Neural progenitor cell (in vitro differentiated cells): ENCODE data around the gene CIROP. TPM values are rescaled to one million over a fixed set of nuclear protein-coding genes. Genes with fewer than 3 reads are reported as not detected.

Source experiments
- DNase-seq: peaks from one replicate; pipeline ENCODE4 v3.0.0-alpha.2; 2016; ENCODE audit warnings: low spot score
- H2AFZ ChIP-seq: fragments of 200-600 bp; sonication (generic); replicated peaks from 2 replicates; pipeline ENCODE4 v1.6.1; 2016; ENCODE audit warnings: antibody characterized with exemption
- H3F3A ChIP-seq: fragments of 200-600 bp; sonication (generic); 2 replicates; pipeline ENCODE4 v1.6.1; 2016; ENCODE audit warnings: antibody characterized with exemption, low read depth
- H3K27ac ChIP-seq: fragments of 200-600 bp; sonication (generic); 2 replicates; pipeline ENCODE4 v1.5.1; 2016; ENCODE audit warnings: mild to moderate bottlenecking
- H3K27me3 ChIP-seq: fragments of 200-600 bp; sonication (generic); 2 replicates; pipeline ENCODE4 v1.6.1; 2016; ENCODE audit warnings: mild to moderate bottlenecking, moderate library complexity
- H3K36me3 ChIP-seq: fragments of 200-600 bp; sonication (generic); 2 replicates; pipeline ENCODE4 v1.5.1; 2016
- H3K4me1 ChIP-seq: fragments of 200-600 bp; sonication (generic); 2 replicates; pipeline ENCODE4 v1.6.1; 2016; ENCODE audit warnings: mixed run types
- H3K4me2 ChIP-seq: fragments of 200-600 bp; sonication (generic); 2 replicates; pipeline ENCODE4 v1.6.1; 2016
- H3K4me3 ChIP-seq: fragments of 200-600 bp; sonication (generic); 2 replicates; pipeline ENCODE4 v1.5.1; 2016
- H3K79me2 ChIP-seq: fragments of 200-600 bp; sonication (generic); 2 replicates; pipeline ENCODE4 v1.6.1; 2016; ENCODE audit warnings: low read depth
- H3K9ac ChIP-seq: fragments of 200-600 bp; sonication (generic); 2 replicates; pipeline ENCODE4 v1.6.1; 2016
- H3K9me3 ChIP-seq: fragments of 200-600 bp; sonication (generic); 2 replicates; pipeline ENCODE4 v1.5.1; 2016; ENCODE audit warnings: low read depth
- H4K20me1 ChIP-seq: fragments of 200-600 bp; sonication (generic); 2 replicates; pipeline ENCODE4 v1.6.1; 2016; ENCODE audit warnings: low read depth
- H3K27ac Mint-ChIP-seq: 3 replicates; pipeline ENCODE4 v1.8.0; 2021; ENCODE audit warnings: mixed read lengths
- H3K27me3 Mint-ChIP-seq: 2 replicates; pipeline ENCODE4 v1.8.0; 2022; ENCODE audit warnings: low read depth, mild to moderate bottlenecking, inconsistent platforms, moderate library complexity, mixed read lengths; ENCODE audit not compliant: insufficient read depth
- H3K36me3 Mint-ChIP-seq: 3 replicates; pipeline ENCODE4 v1.8.0; 2021; ENCODE audit warnings: mixed read lengths
- H3K4me1 Mint-ChIP-seq: 3 replicates; pipeline ENCODE4 v1.8.0; 2021; ENCODE audit warnings: mixed read lengths
- H3K4me3 Mint-ChIP-seq: 3 replicates; pipeline ENCODE4 v1.8.0; 2021; ENCODE audit warnings: mild to moderate bottlenecking, moderate library complexity, mixed read lengths
- H3K9me3 Mint-ChIP-seq: 3 replicates; pipeline ENCODE4 v1.8.0; 2020; ENCODE audit warnings: mixed read lengths
- EZH2 ChIP-seq: fragments of 200-600 bp; sonication (generic); IDR thresholded peaks from 2 replicates; pipeline ENCODE4 v1.6.1; 2017; ENCODE audit warnings: antibody characterized with exemption, mild to moderate bottlenecking, moderate library complexity
- EZH2phosphoT487 ChIP-seq: fragments of 200-600 bp; sonication (generic); IDR thresholded peaks from 2 replicates; pipeline ENCODE4 v1.6.1; 2017; ENCODE audit warnings: antibody characterized with exemption
- total RNA-seq: library from RNA; depleted of rRNA; stranded (reverse); fragments of >200 nt; gene quantifications from 2 replicates; pipeline ENCODE4 v1.2.3, GENCODE V29; 2015; ENCODE audit warnings: low replicate concordance
- TF ChIP-seq, protein P1 (sequence below): fragments of 200-600 bp; sonication (generic); IDR thresholded peaks from 2 replicates; pipeline ENCODE4 v1.5.1; 2017; ENCODE audit warnings: antibody characterized with exemption, mild to moderate bottlenecking

CIROP gene
- total RNA-seq, 1 donor from 2014 or later, result 0.06 TPM

DNA sequence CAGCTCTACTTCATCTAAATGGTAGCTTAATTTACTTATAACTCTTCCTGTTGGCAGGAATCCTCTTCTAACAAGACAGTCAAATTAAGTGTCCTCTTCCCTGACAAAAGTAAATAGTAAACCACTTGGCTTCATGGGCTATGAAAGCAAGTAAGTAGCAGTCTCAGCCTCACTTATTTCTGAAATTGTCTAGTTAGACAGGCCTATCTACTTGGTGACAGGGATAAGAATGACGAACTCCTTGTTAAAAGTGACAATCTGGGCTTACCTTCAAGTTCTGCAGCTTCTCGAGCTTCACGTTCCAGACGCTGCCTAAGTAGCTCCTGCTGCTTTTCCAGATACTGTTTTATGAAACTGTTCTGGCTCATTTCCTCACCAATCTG, 14.5 kb downstream of the CIROP start:
- Mint-ChIP-seq H3K9me3 (no peaks in the 10 kb centered on the region), H3K27me3 (no peaks in the 10 kb centered on the region), H3K4me3 (no peak overlapping the region), H3K36me3 (peaks cover 21% of the 10 kb centered on the region), H3K4me1 (peaks cover 8% of the 10 kb centered on the region), H3K27ac (no peak overlapping the region)
- Histone ChIP-seq H3K4me1 (peaks cover 14% of the 10 kb centered on the region), H3K4me2 (no peak overlapping the region), H3K27me3 (no peaks in the 10 kb centered on the region), H3K9me3 (no peaks in the 10 kb centered on the region), H3K9ac (no peak overlapping the region), H3K79me2 (peaks cover 77% of the 10 kb centered on the region), H3K4me3 (no peak overlapping the region), H3K36me3 (peaks cover 41% of the 10 kb centered on the region), H3K27ac (no peak overlapping the region), H4K20me1 (peaks cover 64% of the 10 kb centered on the region), H3F3A (peaks cover 31% of the 10 kb centered on the region), H2AFZ (no peak overlapping the region)
- DNase-seq, result no peak
- TF ChIP-seq, protein P1, sequence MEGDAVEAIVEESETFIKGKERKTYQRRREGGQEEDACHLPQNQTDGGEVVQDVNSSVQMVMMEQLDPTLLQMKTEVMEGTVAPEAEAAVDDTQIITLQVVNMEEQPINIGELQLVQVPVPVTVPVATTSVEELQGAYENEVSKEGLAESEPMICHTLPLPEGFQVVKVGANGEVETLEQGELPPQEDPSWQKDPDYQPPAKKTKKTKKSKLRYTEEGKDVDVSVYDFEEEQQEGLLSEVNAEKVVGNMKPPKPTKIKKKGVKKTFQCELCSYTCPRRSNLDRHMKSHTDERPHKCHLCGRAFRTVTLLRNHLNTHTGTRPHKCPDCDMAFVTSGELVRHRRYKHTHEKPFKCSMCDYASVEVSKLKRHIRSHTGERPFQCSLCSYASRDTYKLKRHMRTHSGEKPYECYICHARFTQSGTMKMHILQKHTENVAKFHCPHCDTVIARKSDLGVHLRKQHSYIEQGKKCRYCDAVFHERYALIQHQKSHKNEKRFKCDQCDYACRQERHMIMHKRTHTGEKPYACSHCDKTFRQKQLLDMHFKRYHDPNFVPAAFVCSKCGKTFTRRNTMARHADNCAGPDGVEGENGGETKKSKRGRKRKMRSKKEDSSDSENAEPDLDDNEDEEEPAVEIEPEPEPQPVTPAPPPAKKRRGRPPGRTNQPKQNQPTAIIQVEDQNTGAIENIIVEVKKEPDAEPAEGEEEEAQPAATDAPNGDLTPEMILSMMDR, result no peak
- no peak for TF ChIP-seq EZH2phosphoT487
- no peak for TF ChIP-seq EZH2

DNA sequence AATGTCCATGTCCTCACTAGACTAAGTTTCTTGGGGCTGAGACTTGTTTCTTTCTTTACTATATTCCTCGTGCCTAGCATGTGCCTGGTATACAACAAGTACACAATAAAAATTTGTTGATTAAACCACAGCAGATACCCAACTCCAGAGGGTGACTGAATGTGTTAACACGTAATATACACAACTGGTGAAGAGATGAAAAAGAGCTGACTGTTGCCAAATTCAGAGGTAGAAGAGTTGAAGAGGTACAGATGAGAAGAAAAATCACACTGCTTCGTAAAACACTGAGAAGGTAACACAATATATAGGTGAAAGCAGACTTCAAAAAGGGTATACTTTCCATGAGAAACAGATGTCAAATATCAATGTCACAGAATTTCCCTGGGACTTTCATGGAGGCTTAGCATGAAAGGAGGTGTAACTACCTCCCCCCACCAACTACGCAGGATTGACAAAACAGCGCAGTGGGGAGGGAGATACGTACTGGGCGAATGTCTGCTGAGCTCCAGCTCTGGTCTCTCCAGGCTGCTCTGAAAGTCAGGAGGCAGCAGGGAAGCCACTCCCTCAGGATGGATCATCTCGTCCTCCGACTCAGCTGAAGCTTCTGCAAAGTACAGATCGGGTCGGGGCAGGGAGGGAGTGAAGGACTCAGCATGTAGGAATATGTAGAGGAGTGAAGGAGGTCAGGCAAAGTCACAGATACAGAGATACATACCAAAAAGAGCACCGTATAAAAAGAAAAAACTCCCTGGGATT, 15.1 kb downstream of the CIROP start:
- Mint-ChIP-seq H3K4me3 (no peak overlapping the region), H3K9me3 (no peaks in the 10 kb centered on the region), H3K27ac (no peak overlapping the region), H3K27me3 (no peaks in the 10 kb centered on the region), H3K36me3 (peaks cover 23% of the 10 kb centered on the region), H3K4me1 (peaks cover 8% of the 10 kb centered on the region)
- Histone ChIP-seq H3K27ac (no peak overlapping the region), H3K4me1 (peaks cover 14% of the 10 kb centered on the region), H3F3A (peaks cover 30% of the 10 kb centered on the region), H3K79me2 (peaks cover 79% of the 10 kb centered on the region), H3K9me3 (no peaks in the 10 kb centered on the region), H3K27me3 (no peaks in the 10 kb centered on the region), H3K4me3 (no peak overlapping the region), H3K36me3 (peaks cover 44% of the 10 kb centered on the region), H2AFZ (no peak overlapping the region), H3K9ac (no peak overlapping the region), H3K4me2 (no peak overlapping the region), H4K20me1 (peaks cover 70% of the 10 kb centered on the region)
- DNase-seq, result no peak
- TF ChIP-seq, protein P1, result no peak
- TF ChIP-seq EZH2phosphoT487, result no peak
- no peak for TF ChIP-seq EZH2

DNA sequence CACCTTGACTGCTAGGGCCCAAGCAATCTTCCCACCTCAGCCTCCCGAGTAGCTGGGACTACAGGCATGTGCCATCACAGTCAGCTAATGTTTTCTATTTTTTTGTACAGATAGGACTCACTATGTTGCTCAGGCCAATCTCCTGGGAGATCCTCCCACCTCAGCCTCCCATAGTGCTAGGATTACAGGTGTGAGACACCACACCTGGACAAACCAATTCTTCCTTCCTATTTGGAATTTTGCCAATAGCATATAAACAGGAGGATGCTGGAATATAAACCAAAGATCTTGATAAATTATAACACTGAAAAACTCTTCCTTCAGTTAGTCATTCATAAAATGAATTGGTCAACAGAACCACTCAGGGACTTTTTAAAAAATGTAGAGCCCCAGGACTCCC, 18.2 kb downstream of the CIROP start:
- H4K20me1 ChIP-seq, result peaks cover 47% of the 10 kb centered on the region
- no peak overlapping the region for H3K27ac Mint-ChIP-seq
- peaks cover 17% of the 10 kb centered on the region for H3K36me3 Mint-ChIP-seq
- H3K27ac ChIP-seq, result no peak overlapping the region
- H3K9ac ChIP-seq, result no peak overlapping the region
- TF ChIP-seq, protein P1, result no peak
- TF ChIP-seq EZH2 (no peak), EZH2phosphoT487 (no peak)
- H3K27me3 Mint-ChIP-seq, result no peaks in the 10 kb centered on the region
- H3K4me3 ChIP-seq, result no peak overlapping the region
- H3K9me3 Mint-ChIP-seq, result no peaks in the 10 kb centered on the region
- no peaks in the 10 kb centered on the region for H3K4me1 Mint-ChIP-seq
- H3K27me3 ChIP-seq, result no peaks in the 10 kb centered on the region
- peaks cover 67% of the 10 kb centered on the region for H3K79me2 ChIP-seq
- H2AFZ ChIP-seq, result no peak overlapping the region
- H3K4me2 ChIP-seq, result no peak overlapping the region
- peaks cover 16% of the 10 kb centered on the region for H3F3A ChIP-seq
- peaks cover 51% of the 10 kb centered on the region for H3K36me3 ChIP-seq
- no peaks in the 10 kb centered on the region for H3K4me1 ChIP-seq
- no peak overlapping the region for H3K4me3 Mint-ChIP-seq
- no peaks in the 10 kb centered on the region for H3K9me3 ChIP-seq
- no peak for DNase-seq
